ENCODE results near the gene PSMD11. TPM values are rescaled to one million over a fixed set of nuclear protein-coding genes. Genes with fewer than 3 reads are reported as not detected.

PSMD11 gene
- total and polyA plus RNA-seq, 2 of the 8 experiments (the other 6 are each of a cell fraction or from before 2014, with no cell fraction given): 68.4 to 171 TPM

DNA sequence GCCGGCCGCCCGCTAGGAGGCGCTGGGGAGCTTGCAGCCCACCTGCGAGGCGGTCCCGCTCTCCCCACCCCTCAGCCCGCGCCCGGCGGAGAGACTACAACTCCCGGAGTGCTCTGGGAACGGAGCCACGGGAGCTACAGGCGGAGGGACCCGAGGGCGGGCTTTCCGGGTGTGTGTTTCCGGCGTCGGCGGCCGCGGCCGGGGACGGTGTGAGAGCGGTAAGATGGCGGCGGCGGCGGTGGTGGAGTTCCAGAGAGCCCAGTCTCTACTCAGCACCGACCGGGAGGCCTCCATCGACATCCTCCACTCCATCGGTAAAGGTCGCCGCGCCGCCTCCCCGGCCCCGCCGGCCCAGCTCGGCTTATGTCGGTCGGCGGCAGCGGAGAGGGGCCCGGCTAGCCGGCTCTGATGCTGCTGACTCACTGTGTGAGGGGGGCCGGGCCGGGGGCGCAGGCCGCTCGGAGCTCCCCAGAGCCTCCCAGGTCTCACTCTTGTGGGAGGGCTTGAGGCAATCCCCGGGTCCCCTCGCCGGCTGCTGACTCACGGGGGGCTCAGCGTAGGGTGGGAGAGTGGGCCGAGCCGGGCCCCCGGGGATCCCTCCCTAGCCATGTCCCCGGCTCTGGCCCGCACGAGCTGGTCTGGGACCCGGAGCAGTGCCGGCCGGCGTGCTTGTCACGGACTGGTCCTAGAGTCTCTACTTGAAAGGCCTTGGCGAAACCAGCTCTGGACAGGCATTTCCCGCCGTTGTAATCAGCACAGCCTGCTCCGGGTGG lies at the start of gene PSMD11 (continued):
- TF ChIP-seq ZNF274 (IDR thresholded peaks at IDR 0.05; ENCODE audit: borderline replicate concordance, extremely low read depth, low read length): no peak
- TF ChIP-seq KDM1A (IDR thresholded peaks at IDR 0.05; ENCODE audit: borderline replicate concordance, low read length): no peak
- TF ChIP-seq RXRA (IDR thresholded peaks at IDR 0.05; ENCODE audit: insufficient read depth, low read depth, low read length): 0 out of 2 replicates have a peak, but pooled peaks have one; percentile 65
- TF ChIP-seq FOSL1 (IDR thresholded peaks at IDR 0.05; ENCODE audit: insufficient read depth, low read depth, low read length): no peak
- TF ChIP-seq KDM5A (IDR thresholded peaks at IDR 0.05; ENCODE audit: low read length): peak; percentile 64; the same call in 1 of the 2 replicates
- peak; percentile 67; the same call in 1 of the 2 replicates for TF ChIP-seq RBBP5 (IDR thresholded peaks at IDR 0.05; ENCODE audit: borderline replicate concordance, low read depth, low read length)
- TF ChIP-seq, protein P1, sequence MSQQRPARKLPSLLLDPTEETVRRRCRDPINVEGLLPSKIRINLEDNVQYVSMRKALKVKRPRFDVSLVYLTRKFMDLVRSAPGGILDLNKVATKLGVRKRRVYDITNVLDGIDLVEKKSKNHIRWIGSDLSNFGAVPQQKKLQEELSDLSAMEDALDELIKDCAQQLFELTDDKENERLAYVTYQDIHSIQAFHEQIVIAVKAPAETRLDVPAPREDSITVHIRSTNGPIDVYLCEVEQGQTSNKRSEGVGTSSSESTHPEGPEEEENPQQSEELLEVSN (IDR thresholded peaks at IDR 0.05): peak; percentile 38; the same call in 1 of the 2 replicates
- TF ChIP-seq, protein P2, sequence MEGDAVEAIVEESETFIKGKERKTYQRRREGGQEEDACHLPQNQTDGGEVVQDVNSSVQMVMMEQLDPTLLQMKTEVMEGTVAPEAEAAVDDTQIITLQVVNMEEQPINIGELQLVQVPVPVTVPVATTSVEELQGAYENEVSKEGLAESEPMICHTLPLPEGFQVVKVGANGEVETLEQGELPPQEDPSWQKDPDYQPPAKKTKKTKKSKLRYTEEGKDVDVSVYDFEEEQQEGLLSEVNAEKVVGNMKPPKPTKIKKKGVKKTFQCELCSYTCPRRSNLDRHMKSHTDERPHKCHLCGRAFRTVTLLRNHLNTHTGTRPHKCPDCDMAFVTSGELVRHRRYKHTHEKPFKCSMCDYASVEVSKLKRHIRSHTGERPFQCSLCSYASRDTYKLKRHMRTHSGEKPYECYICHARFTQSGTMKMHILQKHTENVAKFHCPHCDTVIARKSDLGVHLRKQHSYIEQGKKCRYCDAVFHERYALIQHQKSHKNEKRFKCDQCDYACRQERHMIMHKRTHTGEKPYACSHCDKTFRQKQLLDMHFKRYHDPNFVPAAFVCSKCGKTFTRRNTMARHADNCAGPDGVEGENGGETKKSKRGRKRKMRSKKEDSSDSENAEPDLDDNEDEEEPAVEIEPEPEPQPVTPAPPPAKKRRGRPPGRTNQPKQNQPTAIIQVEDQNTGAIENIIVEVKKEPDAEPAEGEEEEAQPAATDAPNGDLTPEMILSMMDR (IDR thresholded peaks at IDR 0.05; ENCODE audit: control extremely low read depth in 1 of 3, insufficient read depth in 1 of 3, low read depth in 1 of 3, low read length in 3 of 3): peak; percentile 81 to 92 (median 83)
- no peak for TF ChIP-seq SIRT6 (IDR thresholded peaks at IDR 0.05; ENCODE audit: low read length)
- peak; percentile 26 for TF ChIP-seq CREB1 (IDR thresholded peaks at IDR 0.05)
